Fibroblast of skin of right quadriceps (primary cell): ENCODE data around the gene GTF3C5.
"Not testable (repeated sequence)": the region's sequence is repeated elsewhere in the genome, so short reads cannot be mapped to it uniquely, and the experiment has no call there.

Experiments used
- DNase-seq: peaks from one replicate; pipeline ENCODE4 v3.0.0-alpha.2; 2013

GTF3C5 gene, protein sequence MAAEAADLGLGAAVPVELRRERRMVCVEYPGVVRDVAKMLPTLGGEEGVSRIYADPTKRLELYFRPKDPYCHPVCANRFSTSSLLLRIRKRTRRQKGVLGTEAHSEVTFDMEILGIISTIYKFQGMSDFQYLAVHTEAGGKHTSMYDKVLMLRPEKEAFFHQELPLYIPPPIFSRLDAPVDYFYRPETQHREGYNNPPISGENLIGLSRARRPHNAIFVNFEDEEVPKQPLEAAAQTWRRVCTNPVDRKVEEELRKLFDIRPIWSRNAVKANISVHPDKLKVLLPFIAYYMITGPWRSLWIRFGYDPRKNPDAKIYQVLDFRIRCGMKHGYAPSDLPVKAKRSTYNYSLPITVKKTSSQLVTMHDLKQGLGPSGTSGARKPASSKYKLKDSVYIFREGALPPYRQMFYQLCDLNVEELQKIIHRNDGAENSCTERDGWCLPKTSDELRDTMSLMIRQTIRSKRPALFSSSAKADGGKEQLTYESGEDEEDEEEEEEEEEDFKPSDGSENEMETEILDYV

GRCh38 chr9:133030317-133031129 lies at the start of gene GTF3C5:
Gene GTF3C5 (plus strand): TSS chr9:133030997. CDS start chr9:133031012, 15 bp downstream.
- peak; percentile 100 for DNase-seq

DNA sequence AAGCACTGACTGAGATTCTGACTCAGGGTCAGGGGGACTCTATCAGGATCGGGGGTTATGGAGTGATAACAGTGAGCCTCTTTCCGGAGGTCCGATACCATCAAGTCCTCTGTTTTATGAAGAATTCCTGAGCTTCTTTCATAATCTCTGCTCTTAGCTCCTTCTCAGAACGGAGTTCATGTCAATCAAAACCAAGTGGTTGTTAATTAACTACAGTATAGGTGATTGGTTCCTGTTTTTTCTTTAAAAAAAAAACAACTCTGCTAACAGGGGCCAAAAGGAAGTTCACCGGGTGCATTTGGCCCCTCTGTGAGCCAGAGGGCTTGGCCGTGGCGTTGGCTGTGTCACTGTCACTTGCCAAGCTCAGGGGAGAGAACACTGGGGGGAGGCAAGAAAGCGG lies 48.3 kb upstream of the GTF3C5 start:
- DNase-seq = no peak

- DNase-seq = no peak
Measured at GRCh38 chr9:132983491-132984201, 47.2 kb upstream of the GTF3C5 start.

DNA sequence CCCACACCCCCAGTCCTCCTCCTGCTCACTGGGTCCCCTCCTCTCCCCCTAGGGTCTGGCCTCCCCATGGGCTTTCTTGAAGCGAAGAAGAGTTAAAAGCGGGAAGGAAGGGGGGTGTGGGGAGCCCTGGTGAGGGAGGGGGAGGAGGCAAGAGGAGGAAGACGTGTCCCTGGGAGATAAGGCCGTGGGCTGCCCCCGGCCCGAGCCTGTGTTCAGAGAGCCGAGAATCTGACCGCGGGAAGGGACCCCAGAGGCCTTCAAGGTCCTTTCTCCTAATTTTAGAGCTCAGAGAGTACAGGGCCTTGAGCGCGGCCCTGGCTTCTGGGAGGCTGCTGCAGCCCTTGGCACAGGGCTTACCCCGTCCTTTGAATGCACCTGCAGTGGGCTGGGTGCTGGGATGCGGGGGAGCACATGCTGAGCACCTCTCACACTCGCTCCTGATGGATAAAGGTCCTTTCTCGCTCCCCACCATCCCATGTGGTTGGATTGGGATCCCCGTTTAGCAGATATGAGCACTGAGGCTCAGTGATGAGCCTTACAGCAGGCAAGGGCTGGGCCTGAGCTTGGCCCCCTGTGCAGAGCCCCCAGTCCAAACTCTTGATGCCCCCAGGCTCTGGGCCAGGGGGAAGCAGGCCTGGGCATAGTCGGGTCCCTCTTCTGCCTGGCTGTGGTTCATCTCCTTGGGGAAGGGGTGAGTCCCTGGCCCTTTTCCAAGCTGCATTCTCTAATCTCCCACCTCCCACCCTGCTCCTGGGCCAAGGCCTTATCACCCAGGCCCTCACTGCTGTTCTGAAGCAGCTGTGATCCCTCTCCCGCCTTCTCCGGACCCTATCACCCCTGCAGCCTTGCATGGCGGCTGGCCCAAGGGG lies 46.4 kb upstream of the GTF3C5 start:
- DNase-seq = no peak

- DNase-seq = no peak
Measured at GRCh38 chr9:132985071-132985350, 45.8 kb upstream of the GTF3C5 start.

- no peak for DNase-seq
Measured at GRCh38 chr9:132985489-132985888, 45.3 kb upstream of the GTF3C5 start.

GRCh38 chr9:132986114-132986513 lies 44.7 kb upstream of the GTF3C5 start:
- DNase-seq = no peak

- no peak for DNase-seq
Measured at GRCh38 chr9:132986640-132987620, 43.9 kb upstream of the GTF3C5 start.

DNA sequence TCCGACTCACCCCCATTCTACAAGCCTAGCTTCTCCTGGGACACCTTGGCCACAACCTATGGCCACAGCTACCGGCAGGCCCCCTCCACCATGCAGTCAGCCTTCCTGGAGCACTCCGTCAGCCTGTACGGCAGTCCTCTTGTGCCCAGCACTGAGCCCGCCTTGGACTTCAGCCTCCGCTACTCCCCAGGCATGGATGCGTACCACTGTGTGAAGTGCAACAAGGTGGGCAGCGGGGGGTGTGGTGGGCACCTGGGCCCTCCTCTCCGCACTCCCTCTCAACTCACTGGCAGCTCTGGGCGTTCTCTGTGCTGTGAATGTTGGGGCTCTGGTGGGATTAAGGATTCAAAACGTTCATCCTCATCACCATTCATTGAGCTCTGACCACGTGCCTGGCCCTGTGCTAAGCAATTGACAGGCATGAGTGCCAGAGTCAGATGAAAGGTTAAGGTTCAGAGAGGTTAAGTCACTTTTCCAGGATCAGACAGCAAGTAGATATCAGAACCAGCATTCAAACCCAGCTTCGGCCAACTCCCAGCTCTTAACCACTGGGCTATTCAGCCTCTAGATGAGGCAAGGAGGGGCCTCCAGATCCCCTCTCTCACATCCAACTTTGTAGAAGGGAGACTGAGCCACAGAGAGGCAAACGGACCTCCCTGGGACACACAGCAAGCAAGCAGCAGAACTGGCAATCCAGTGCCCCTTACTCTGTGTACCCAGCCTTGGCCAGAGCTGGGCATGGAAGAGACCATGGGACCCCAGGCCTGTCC lies 42.4 kb upstream of the GTF3C5 start:
- no peak for DNase-seq

DNA sequence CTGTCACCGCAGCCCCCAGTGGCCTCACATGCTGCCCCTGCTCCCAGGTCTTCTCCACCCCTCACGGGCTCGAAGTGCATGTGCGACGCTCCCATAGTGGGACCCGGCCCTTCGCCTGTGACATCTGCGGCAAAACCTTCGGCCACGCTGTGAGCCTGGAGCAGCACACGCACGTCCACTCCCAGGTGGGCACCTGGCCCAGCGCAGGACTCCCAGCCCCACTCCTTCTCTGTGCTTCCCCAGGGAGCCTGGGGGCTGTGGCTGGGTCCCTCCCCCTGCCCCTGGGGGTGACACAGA lies 41.8 kb upstream of the GTF3C5 start:
- DNase-seq = no peak

- DNase-seq = no peak
Measured at GRCh38 chr9:132989414-132989996, 41.3 kb upstream of the GTF3C5 start.

DNA sequence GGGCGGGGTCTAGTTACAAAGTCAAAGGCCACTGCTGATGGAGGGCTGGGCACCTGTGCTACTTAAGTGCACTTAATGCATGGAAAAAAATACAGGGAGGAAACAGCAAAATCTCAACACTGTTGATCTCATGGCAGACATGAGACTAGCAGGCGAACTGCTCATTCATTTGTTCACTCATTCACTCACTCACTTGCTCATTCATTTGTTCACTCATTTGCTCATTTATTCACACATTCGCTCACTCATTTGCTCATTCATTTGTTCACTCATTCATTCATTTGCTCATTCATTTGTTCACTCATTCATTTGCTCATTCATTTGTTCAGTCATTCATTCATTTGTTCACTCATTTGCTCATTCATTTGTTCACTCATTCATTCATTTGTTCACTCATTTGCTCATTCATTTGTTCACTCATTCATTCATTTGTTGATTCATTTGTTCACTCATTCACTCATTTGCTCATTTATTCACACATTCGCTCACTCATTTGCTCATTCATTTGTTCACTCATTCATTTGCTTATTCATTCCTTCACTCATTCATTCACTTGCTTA lies 40.7 kb upstream of the GTF3C5 start:
- DNase-seq = not testable (repeated sequence)

DNA sequence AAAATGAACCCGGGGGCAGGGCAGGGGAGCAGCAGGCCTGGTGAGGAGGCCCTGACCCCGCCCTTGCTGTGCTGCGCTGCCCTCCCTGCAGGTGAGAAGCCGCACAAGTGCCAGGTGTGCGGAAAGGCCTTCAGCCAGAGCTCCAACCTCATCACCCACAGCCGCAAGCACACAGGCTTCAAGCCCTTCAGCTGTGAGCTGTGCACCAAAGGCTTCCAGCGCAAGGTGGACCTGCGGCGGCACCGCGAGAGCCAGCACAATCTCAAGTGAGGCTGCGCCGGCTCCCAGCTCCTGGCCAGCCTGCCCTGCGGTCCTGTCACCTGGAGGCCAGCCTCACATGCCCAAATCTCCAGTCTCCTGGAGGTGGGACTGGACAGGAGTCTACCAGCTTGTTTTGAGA lies 40.0 kb upstream of the GTF3C5 start:
- DNase-seq = no peak

GRCh38 chr9:132991351-132992300 lies 39.2 kb upstream of the GTF3C5 start:
- DNase-seq = no peak

- DNase-seq = no peak
Measured at GRCh38 chr9:132993511-132993939, 37.3 kb upstream of the GTF3C5 start.

DNA sequence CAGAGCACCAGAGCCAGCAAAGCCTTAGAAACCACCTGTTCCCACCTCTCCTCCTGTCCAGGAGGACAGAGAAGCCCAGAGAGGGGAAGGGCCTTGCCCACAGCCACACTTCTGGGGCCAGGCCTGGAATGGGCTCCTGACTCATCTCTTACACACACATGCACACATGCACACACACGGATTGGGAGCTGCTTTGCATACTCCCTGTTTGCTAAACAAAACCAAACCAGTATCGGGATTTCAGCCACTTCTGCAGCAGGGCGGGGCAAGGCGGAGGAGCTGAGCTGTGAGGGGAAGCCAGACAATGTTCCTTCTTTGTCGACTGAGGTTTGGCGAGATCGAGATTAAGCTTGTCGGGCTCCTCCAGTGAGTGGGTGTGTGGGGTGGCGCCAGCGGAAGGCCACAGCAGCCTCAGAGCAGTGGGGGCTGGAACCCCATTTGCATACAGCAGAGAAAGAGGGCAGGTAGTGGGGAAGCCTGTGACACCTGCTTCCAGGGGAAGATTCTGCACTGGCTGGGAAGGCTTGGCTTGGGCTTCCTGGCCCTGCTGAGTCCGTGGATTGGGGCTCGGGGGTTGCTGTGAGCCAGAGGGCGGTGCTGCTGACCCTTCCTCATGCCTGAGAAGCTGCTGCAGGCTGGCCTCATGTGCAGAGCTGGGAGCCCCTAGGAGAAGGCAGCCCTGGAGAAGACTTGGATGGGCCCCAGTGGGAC lies 36.2 kb upstream of the GTF3C5 start:
- peak; percentile 19 for DNase-seq

GRCh38 chr9:132995121-132995420 lies 35.7 kb upstream of the GTF3C5 start:
- no peak for DNase-seq

- DNase-seq = no peak
Measured at GRCh38 chr9:132995879-132996278, 34.9 kb upstream of the GTF3C5 start.
